ENCODE results near the gene BCAS3. TPM values are rescaled to one million over a fixed set of nuclear protein-coding genes. Genes with fewer than 3 reads are reported as not detected.

The BCAS3 gene
- total RNA-seq, 2 donors from 2014 or later: 12.0 to 15.6 TPM

- Histone ChIP-seq H3K4me1 (no peaks in the 10 kb centered on the region), H3K9me3 (no peaks in the 10 kb centered on the region), H3K4me3 (no peak overlapping the region), H3K36me3 (no peaks in the 10 kb centered on the region), H3K27me3 (no peaks in the 10 kb centered on the region), H3K27ac (no peak overlapping the region)
- DNase-seq (ENCODE audit: low spot score): no peak
- TF ChIP-seq CTCF (IDR thresholded peaks at IDR 0.05): peak; percentile 72 to 91
These were observed 43.3 kb downstream of the BCAS3 start for GRCh38 chr17:60720763-60721531.

- no peaks in the 10 kb centered on the region for H3K9me3 ChIP-seq
These were observed 47.0 kb downstream of the BCAS3 start for GRCh38 chr17:60724647-60725046.

DNA sequence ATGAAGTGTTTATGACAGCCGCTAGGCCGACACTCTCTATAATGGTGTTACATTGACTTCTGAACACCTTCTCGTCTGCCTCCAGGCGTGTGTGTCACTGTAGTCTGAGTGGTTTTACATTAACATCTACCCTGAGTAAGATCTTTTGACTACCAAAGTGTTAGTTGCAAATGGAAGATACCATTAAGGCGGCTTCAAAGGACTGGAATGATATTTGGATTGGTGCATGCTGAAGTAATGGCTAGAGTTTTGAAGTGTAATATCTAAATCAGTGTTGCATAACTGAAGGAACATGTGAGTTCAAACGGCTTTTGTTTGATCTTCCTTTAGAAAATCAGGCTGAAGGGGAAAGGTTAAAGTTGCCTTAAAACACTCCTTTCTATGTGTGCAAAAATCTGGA is 52.2 kb downstream of the BCAS3 start:
- Histone ChIP-seq H3K27ac (no peak overlapping the region), H3K9me3 (no peaks in the 10 kb centered on the region), H3K4me3 (no peak overlapping the region), H3K4me1 (no peaks in the 10 kb centered on the region), H3K36me3 (no peaks in the 10 kb centered on the region), H3K27me3 (no peaks in the 10 kb centered on the region)
- no peak for DNase-seq (ENCODE audit: low spot score)
- no peak for TF ChIP-seq CTCF (IDR thresholded peaks at IDR 0.05)

More at GRCh38 chr17:60724647-60725046, 47.0 kb downstream of the BCAS3 start:
- Histone ChIP-seq H3K4me3 (no peak overlapping the region), H3K36me3 (no peaks in the 10 kb centered on the region), H3K27ac (no peak overlapping the region), H3K27me3 (no peaks in the 10 kb centered on the region), H3K4me1 (no peaks in the 10 kb centered on the region)
- no peak for TF ChIP-seq CTCF (IDR thresholded peaks at IDR 0.05)
- no peak for DNase-seq (ENCODE audit: low spot score)

- H3K27ac ChIP-seq: no peak overlapping the region
- H3K4me1 ChIP-seq: no peaks in the 10 kb centered on the region
- no peaks in the 10 kb centered on the region for H3K27me3 ChIP-seq
- H3K4me3 ChIP-seq: no peak overlapping the region
- TF ChIP-seq CTCF (IDR thresholded peaks at IDR 0.05): no peak
- H3K9me3 ChIP-seq: no peaks in the 10 kb centered on the region
- no peak for DNase-seq (ENCODE audit: low spot score)
- H3K36me3 ChIP-seq: no peaks in the 10 kb centered on the region
These were observed 52.6 kb downstream of the BCAS3 start for GRCh38 chr17:60730273-60730672.

GRCh38 chr17:60738287-60738686 is 60.6 kb downstream of the BCAS3 start:
- H3K27me3 ChIP-seq: no peaks in the 10 kb centered on the region
- no peak overlapping the region for H3K27ac ChIP-seq
- no peaks in the 10 kb centered on the region for H3K4me1 ChIP-seq
- no peaks in the 10 kb centered on the region for H3K9me3 ChIP-seq
- no peaks in the 10 kb centered on the region for H3K36me3 ChIP-seq
- TF ChIP-seq CTCF (IDR thresholded peaks at IDR 0.05): no peak
- no peak for DNase-seq (ENCODE audit: low spot score)
- no peak overlapping the region for H3K4me3 ChIP-seq

DNA sequence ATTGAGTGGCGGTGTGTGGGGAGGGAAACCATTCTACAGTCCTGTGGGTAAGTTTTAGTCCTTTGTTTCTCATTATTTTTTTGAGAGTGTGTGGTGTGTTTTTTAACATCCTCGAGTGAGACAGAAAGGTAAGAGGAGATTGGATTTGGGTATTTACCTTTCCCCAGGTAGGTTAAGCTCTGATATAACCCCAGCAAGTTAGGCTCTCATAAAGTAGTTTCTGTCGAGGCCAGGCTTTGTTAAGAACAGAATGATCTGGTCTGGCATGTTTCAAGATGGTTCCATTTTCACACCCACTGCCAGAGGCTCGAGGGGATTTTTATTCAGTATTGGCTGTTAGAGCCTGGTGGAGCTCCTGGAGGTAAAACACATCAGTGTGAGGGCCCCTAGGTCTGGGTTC is 62.9 kb downstream of the BCAS3 start:
- Histone ChIP-seq H3K36me3 (no peaks in the 10 kb centered on the region), H3K27me3 (no peaks in the 10 kb centered on the region), H3K27ac (no peak overlapping the region), H3K4me3 (no peak overlapping the region), H3K9me3 (no peaks in the 10 kb centered on the region), H3K4me1 (no peaks in the 10 kb centered on the region)
- DNase-seq (ENCODE audit: low spot score): no peak
- TF ChIP-seq CTCF (IDR thresholded peaks at IDR 0.05): no peak
